Measurements from ENCODE around the gene PLD2. TPM values are rescaled to one million over a fixed set of nuclear protein-coding genes. Genes with fewer than 3 reads are reported as not detected.

Gene PLD2
- total and polyA plus RNA-seq, 9 of the 15 experiments (the other 6 are each of a cell fraction or from before 2014, with no cell fraction given) = 0.20 to 7.5 (median 3.3) TPM

- no peak for TF ChIP-seq ZBTB5 (IDR thresholded peaks at IDR 0.05)
- no peak for TF ChIP-seq TRIM28 (IDR thresholded peaks at IDR 0.05)
- TF ChIP-seq RBM22 (IDR thresholded peaks at IDR 0.05; ENCODE audit: low read depth, low read length, poor library complexity, severe bottlenecking) = no peak
- TF ChIP-seq MCM5 (IDR thresholded peaks at IDR 0.05; ENCODE audit: low read depth) = no peak
- no peak for TF ChIP-seq DACH1 (IDR thresholded peaks at IDR 0.05; ENCODE audit: partially characterized antibody)
- TF ChIP-seq, protein P1, sequence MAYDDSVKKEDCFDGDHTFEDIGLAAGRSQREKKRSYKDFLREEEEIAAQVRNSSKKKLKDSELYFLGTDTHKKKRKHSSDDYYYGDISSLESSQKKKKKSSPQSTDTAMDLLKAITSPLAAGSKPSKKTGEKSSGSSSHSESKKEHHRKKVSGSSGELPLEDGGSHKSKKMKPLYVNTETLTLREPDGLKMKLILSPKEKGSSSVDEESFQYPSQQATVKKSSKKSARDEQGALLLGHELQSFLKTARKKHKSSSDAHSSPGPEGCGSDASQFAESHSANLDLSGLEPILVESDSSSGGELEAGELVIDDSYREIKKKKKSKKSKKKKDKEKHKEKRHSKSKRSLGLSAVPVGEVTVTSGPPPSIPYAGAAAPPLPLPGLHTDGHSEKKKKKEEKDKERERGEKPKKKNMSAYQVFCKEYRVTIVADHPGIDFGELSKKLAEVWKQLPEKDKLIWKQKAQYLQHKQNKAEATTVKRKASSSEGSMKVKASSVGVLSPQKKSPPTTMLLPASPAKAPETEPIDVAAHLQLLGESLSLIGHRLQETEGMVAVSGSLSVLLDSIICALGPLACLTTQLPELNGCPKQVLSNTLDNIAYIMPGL (CRISPR knock-in tag; IDR thresholded peaks at IDR 0.05) = no peak
- TF ChIP-seq, protein P2, sequence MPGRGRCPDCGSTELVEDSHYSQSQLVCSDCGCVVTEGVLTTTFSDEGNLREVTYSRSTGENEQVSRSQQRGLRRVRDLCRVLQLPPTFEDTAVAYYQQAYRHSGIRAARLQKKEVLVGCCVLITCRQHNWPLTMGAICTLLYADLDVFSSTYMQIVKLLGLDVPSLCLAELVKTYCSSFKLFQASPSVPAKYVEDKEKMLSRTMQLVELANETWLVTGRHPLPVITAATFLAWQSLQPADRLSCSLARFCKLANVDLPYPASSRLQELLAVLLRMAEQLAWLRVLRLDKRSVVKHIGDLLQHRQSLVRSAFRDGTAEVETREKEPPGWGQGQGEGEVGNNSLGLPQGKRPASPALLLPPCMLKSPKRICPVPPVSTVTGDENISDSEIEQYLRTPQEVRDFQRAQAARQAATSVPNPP (IDR thresholded peaks at IDR 0.05; ENCODE audit: borderline replicate concordance, insufficient read depth, insufficient read length) = no peak
- TF ChIP-seq E4F1 (CRISPR knock-in tag; IDR thresholded peaks at IDR 0.05; ENCODE audit: borderline replicate concordance) = no peak
- no peak for TF ChIP-seq ETV1 (tag; conservative IDR thresholded peaks at IDR 0.05; ENCODE audit: low read depth)
- no peak for TF ChIP-seq SREBF1 (IDR thresholded peaks at IDR 0.05; ENCODE audit: borderline replicate concordance, low read depth, low read length)
- no peak for TF ChIP-seq ZNF41 (CRISPR knock-in tag; conservative IDR thresholded peaks at IDR 0.05)
- TF ChIP-seq ZNF347 (CRISPR knock-in tag; IDR thresholded peaks at IDR 0.05; ENCODE audit: low read depth) = no peak
- no peak for TF ChIP-seq RFX1 (IDR thresholded peaks at IDR 0.05)
- TF ChIP-seq CLOCK (CRISPR knock-in tag; IDR thresholded peaks at IDR 0.05; ENCODE audit: borderline replicate concordance) = no peak
- no peak; the same call in none of the 2 replicates for TF ChIP-seq MYC (IDR thresholded peaks at IDR 0.05; ENCODE audit: low read depth, low read length)
- TF ChIP-seq MYC (CRISPR knock-in tag; IDR thresholded peaks at IDR 0.05; ENCODE audit: borderline replicate concordance, low read depth) = no peak
- no peak for TF ChIP-seq RHOXF2B (CRISPR knock-in tag; conservative IDR thresholded peaks at IDR 0.05)
These were observed 26.4 kb downstream of the PLD2 start, which contains the start of gene MINK1 (continued) for GRCh38 chr17:4833178-4833940.
